ENCODE measurements around the gene CDH12.
"Not testable (repeated sequence)": the region's sequence is repeated elsewhere in the genome, so short reads cannot be mapped to it uniquely, and the experiment has no call there.

CDH12 gene

GRCh38 chr5:22649074-22649473 lies 204.1 kb downstream of the CDH12 start:
- no peak for DNase-seq

GRCh38 chr5:22644859-22645258 lies 208.3 kb downstream of the CDH12 start:
- DNase-seq, result no peak

GRCh38 chr5:22643356-22643755 lies 209.8 kb downstream of the CDH12 start:
- no peak for DNase-seq

GRCh38 chr5:22631683-22632082 lies 221.5 kb downstream of the CDH12 start:
- DNase-seq, result no peak

GRCh38 chr5:22627029-22627428 lies 226.1 kb downstream of the CDH12 start:
- no peak for DNase-seq

- no peak for DNase-seq
Observed at GRCh38 chr5:22625451-22625850, 227.7 kb downstream of the CDH12 start.

GRCh38 chr5:22621084-22621483 lies 232.1 kb downstream of the CDH12 start:
- no peak for DNase-seq

- DNase-seq, result no peak
Observed at GRCh38 chr5:22615964-22616363, 237.2 kb downstream of the CDH12 start.

- no peak for DNase-seq
Observed at GRCh38 chr5:22614486-22615094, 238.6 kb downstream of the CDH12 start.

GRCh38 chr5:22612928-22613327 lies 240.2 kb downstream of the CDH12 start:
- no peak for DNase-seq

GRCh38 chr5:22611327-22611726 lies 241.8 kb downstream of the CDH12 start:
- no peak for DNase-seq

- not testable (repeated sequence) for DNase-seq
Observed at GRCh38 chr5:22607498-22607897, 245.6 kb downstream of the CDH12 start.

- no peak for DNase-seq
Observed at GRCh38 chr5:22605473-22605872, 247.7 kb downstream of the CDH12 start.

GRCh38 chr5:22604711-22605110 lies 248.4 kb downstream of the CDH12 start:
- DNase-seq, result no peak

GRCh38 chr5:22598796-22599195 lies 254.3 kb downstream of the CDH12 start:
- DNase-seq, result peak; percentile 26

GRCh38 chr5:22596404-22596970 lies 256.7 kb downstream of the CDH12 start:
- DNase-seq, result peak; percentile 85

GRCh38 chr5:22594491-22594890 lies 258.7 kb downstream of the CDH12 start:
- DNase-seq, result no peak

GRCh38 chr5:22593592-22593991 lies 259.6 kb downstream of the CDH12 start:
- no peak for DNase-seq

GRCh38 chr5:22591461-22591860 lies 261.7 kb downstream of the CDH12 start:
- peak; percentile 1 for DNase-seq

GRCh38 chr5:22590677-22591268 lies 262.4 kb downstream of the CDH12 start:
- DNase-seq, result no peak

- no peak for DNase-seq
Observed at GRCh38 chr5:22577711-22578110, 275.4 kb downstream of the CDH12 start.

GRCh38 chr5:22577006-22577405 lies 276.1 kb downstream of the CDH12 start:
- no peak for DNase-seq

GRCh38 chr5:22572941-22573340 lies 280.2 kb downstream of the CDH12 start:
- DNase-seq, result no peak

GRCh38 chr5:22567983-22568382 lies 285.2 kb downstream of the CDH12 start:
- DNase-seq, result peak; percentile 8
